Cerebellar nuclear complex (tissue), 1 donor: Measurements from ENCODE around the gene BCOR.

Experiments used
- DNase-seq, 2 experiments: peaks; one replicate each; lab custom pipeline; 2025; lab: John Stamatoyannopoulos, UW

Gene BCOR

DNA sequence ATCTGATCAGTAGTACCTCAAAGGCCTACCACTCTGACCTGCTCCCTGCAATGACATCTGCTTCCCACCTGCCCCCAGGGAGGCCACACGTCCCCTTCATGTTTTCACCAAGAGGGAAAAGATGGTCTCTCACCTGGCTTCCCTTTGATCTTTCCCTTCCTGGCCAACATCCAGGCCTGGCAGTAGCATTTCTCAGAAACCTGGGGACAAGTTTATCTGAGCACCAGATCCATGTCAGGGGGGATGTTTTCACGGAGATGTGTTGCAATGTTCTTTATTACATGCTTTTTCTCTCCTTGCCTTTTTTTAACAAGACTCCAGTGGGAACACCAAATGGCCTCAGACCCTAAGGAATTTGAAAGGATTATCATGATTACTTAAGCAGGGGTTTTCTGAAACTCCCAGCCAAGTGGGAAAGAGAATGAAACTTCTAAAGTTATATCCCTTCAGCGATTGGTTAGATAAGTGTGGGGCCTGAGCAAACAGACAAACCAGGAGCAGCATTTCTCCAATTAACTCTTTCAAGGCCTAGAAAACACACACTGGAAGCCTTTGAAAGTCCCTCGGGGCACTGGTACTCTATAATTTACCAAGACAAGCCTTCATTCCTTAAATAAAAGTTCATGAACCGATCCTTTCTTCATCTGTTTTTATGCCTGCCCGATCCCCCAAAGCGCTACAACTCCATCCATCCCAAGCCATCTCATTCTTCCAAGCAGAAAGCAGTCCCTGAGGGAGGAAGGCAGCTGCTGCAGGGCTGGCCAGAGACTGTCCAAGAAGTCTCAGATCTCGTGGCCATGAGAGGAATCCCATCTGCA is 94.1 kb downstream of the BCOR start:
- DNase-seq: no peak

DNA sequence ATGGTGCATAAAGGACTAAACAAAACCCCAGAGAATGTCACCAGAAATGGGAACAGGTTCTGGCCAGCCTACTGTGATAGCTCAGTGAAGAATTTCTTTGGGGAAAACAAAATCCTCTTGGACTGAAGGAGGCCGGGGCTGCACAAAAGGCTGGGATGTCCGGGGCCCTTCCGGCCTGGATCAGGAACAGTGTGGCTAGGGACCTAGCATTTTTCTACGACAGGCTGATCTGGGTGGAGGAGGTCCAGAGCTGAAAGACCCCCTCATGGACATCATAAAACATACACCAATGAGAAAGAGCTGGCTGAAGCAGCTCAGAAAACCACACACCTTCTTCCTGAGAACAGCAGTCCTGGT is 94.7 kb downstream of the BCOR start:
- no peak for DNase-seq
